K562 (cell line): Measurements from ENCODE around the gene PDPK1. TPM values are rescaled to one million over a fixed set of nuclear protein-coding genes. Genes with fewer than 3 reads are reported as not detected.

Experiments used
- ATAC-seq: fragments of 200-7000 bp; cut with Tn5 transposase; 3 replicates; pipeline ENCODE4 v1.9.1; 2020; ENCODE audit warnings: moderate library complexity
- BruUV-seq: library from RNA; stranded (reverse); fragments of 400-500 nt; replicated peaks from 2 replicates; lab custom pipeline; 2021; lab: Mats Ljungman, UMichigan
- CTCF ChIA-PET: fragments of 300-600 bp; formaldehyde crosslinking; extraction: SDS; loops from one replicate; lab custom pipeline; 2021; ENCODE audit warnings: low intra/inter-chr PET ratio; lab: Yijun Ruan, JAX
- POLR2A ChIA-PET: fragments of 300-600, 350-650 bp; sonication (Branson Sonifier 250); formaldehyde crosslinking; extraction: SDS; loops from one replicate; lab custom pipeline; 2021; ENCODE audit warnings: antibody characterized with exemption, inconsistent platforms; lab: Yijun Ruan, JAX
- DNase-seq, 4 experiments: peaks; one replicate each; pipeline versions ENCODE4 v3.0.0 to v3.0.0-alpha.2; 2011 to 2018; ENCODE audit warnings: low spot score in 3 of 4, mixed read lengths in 3 of 4; ENCODE audit errors: extremely low read depth in 1 of 4
- FAIRE-seq: peaks from 2 replicates; lab custom pipeline; 2011; peaks lifted over from hg19 to GRCh38; lab: Jason Lieb, UNC
- H2AFZ ChIP-seq: 2 replicates; pipeline ENCODE4 v1.6.0; 2011; ENCODE audit warnings: low read depth, low read length, control low read depth, inconsistent platforms
- H3K27ac ChIP-seq: fragments of 200-600 bp; 3 replicates; pipeline ENCODE4 v1.8.0; 2011; ENCODE audit warnings: low read depth, mild to moderate bottlenecking, control low read depth, inconsistent platforms, low read length, moderate library complexity, mixed read lengths; ENCODE audit errors: extremely low read depth
- H3K27me3 ChIP-seq, 2 experiments: fragments of 300-600 bp in 1 of 2; 2 replicates in 1 of 2; 3 replicates in 1 of 2; pipeline versions ENCODE4 v1.6.0 to v1.8.0; 2011; ENCODE audit warnings: inconsistent platforms in 2 of 2, low read length in 2 of 2, mild to moderate bottlenecking in 1 of 2, mixed read lengths in 1 of 2, moderate library complexity in 1 of 2; ENCODE audit not compliant: control insufficient read depth in 2 of 2, insufficient read depth in 2 of 2
- H3K36me3 ChIP-seq: fragments of 300-600 bp; 3 replicates; pipeline ENCODE4 v1.8.0; 2011; ENCODE audit warnings: mild to moderate bottlenecking, low read length, inconsistent platforms; ENCODE audit not compliant: control insufficient read depth, insufficient read depth
- H3K4me1 ChIP-seq, 2 experiments: fragments of 200-600 bp in 1 of 2; replicated peaks in 1 of 2; 2 replicates in 1 of 2; 3 replicates in 1 of 2; pipeline versions ENCODE4 v1.5.1 to v1.8.0; 2011; ENCODE audit warnings: inconsistent platforms in 2 of 2, low read length in 2 of 2, mild to moderate bottlenecking in 1 of 2, mixed read lengths in 1 of 2, moderate library complexity in 1 of 2; ENCODE audit not compliant: control insufficient read depth in 2 of 2, insufficient read depth in 2 of 2
- H3K4me2 ChIP-seq: 2 replicates; pipeline ENCODE4 v1.6.1; 2011; ENCODE audit warnings: low read length, control low read depth, inconsistent platforms, mixed read lengths; ENCODE audit not compliant: insufficient read depth
- H3K4me3 ChIP-seq: fragments of 200-600 bp; sonication (generic), shearing (Covaris generic); 2 replicates; pipeline ENCODE4 v1.5.1; 2016; ENCODE audit warnings: control low read depth, inconsistent platforms
- H3K79me2 ChIP-seq: fragments of 200-600 bp; 3 replicates; pipeline ENCODE4 v1.8.0; 2011; ENCODE audit warnings: low read length, inconsistent platforms; ENCODE audit not compliant: control insufficient read depth, insufficient read depth
- H3K9ac ChIP-seq, 2 experiments: 2 replicates each; pipeline versions ENCODE4 v1.6.0 to v1.6.1; 2011; ENCODE audit warnings: low read depth in 2 of 2, low read length in 2 of 2, control low read depth in 1 of 2, inconsistent platforms in 1 of 2, mild to moderate bottlenecking in 1 of 2, mixed read lengths in 1 of 2; ENCODE audit not compliant: insufficient read depth in 1 of 2
- H3K9me1 ChIP-seq: one replicate; pipeline ENCODE4 v1.6.0; 2011; ENCODE audit warnings: inconsistent platforms, mild to moderate bottlenecking, low read length, moderate library complexity; ENCODE audit not compliant: control insufficient read depth, insufficient read depth
- H3K9me3 ChIP-seq: replicated peaks from 2 replicates; pipeline ENCODE4 v1.5.1; 2011; ENCODE audit warnings: low read depth, low read length, inconsistent platforms; ENCODE audit not compliant: control insufficient read depth, insufficient read depth
- H4K20me1 ChIP-seq: replicated peaks from 2 replicates; pipeline ENCODE4 v1.6.1; 2011; ENCODE audit warnings: low read length, inconsistent platforms, mixed read lengths; ENCODE audit not compliant: control insufficient read depth, insufficient read depth
- ATF3 ChIP-seq, 2 experiments: fragments of 450-650 bp in 1 of 2; sonication (generic) in 1 of 2; formaldehyde crosslinking in 1 of 2; IDR thresholded peaks in 1 of 2; conservative IDR thresholded peaks in 1 of 2; 2 replicates each; pipeline versions ENCODE4 v1.6.1 to v1.8.1; 2016 to 2023; ENCODE audit warnings: mild to moderate bottlenecking in 2 of 2, moderate library complexity in 2 of 2, inconsistent platforms in 1 of 2, missing genetic modification reagents in 1 of 2
- PHF20 ChIP-seq: fragments of 450-650 bp; IDR thresholded peaks from 2 replicates; pipeline ENCODE4 v1.6.1; 2018; ENCODE audit not compliant: partially characterized antibody
- POLR2B ChIP-seq: fragments of 450-650 bp; IDR thresholded peaks from 2 replicates; pipeline ENCODE4 v1.6.1; 2018; ENCODE audit warnings: low read depth; ENCODE audit not compliant: partially characterized antibody
- PRPF4 ChIP-seq: fragments of 200-400 bp; formaldehyde crosslinking; IDR thresholded peaks from one replicate; pipeline ENCODE4 v1.6.1; 2017; ENCODE audit warnings: low read length, low read depth, mild to moderate bottlenecking; ENCODE audit not compliant: insufficient read depth, poor library complexity, severe bottlenecking
- SMARCE1 ChIP-seq: fragments of 450-650 bp; IDR thresholded peaks from 2 replicates; pipeline ENCODE4 v1.7.1; 2016; ENCODE audit warnings: mild to moderate bottlenecking
- ZBTB33 ChIP-seq: sonication (generic); formaldehyde crosslinking; IDR thresholded peaks from 2 replicates; pipeline ENCODE4 v1.8.1; 2023; ENCODE audit warnings: mild to moderate bottlenecking, missing genetic modification reagents
- WGBS: fragments of 100-300 bp; shearing (Covaris generic); methylation state at CpG from one replicate; pipeline ENCODE4 v1.1.6; 2016; ENCODE audit warnings: low coverage, mixed read lengths; ENCODE audit not compliant: insufficient coverage; ENCODE audit errors: missing lambda C conversion rate; 5-methylcytosine and 5-hydroxymethylcytosine counted together
- in situ Hi-C: fragments of 300-500 bp; cut with MboI; formaldehyde crosslinking; loops from 4 replicates; pipeline ENCODE4 v1.15.0; 2018; ENCODE audit warnings: inconsistent platforms, mixed read lengths
- intact Hi-C: fragments of 100-400 bp; cut with micrococcal nuclease; formaldehyde crosslinking; loops from 2 replicates; pipeline ENCODE4 v1.14.2; 2022
- polyA plus RNA-seq, 8 experiments: library from polyadenylated mRNA; depleted of rRNA in 4 of 8; stranded (reverse) in 5 of 8; unstranded in 3 of 8; fragments of >200 nt; fragmentation: Nextera tagmentation in 2 of 8; fragmentation: Illumina TruSeq in 1 of 8; extraction: Ambion mirVana in 2 of 8; extraction: Trizol in 1 of 8; gene quantifications; 2 replicates each; pipeline versions ENCODE4 v1.2.1 to v1.2.3, GENCODE V29; 2011 to 2014; ENCODE audit warnings: inconsistent platforms in 1 of 8, missing spikeins in 1 of 8
- total RNA-seq, 7 experiments: library from RNA; depleted of rRNA in 6 of 7; stranded (reverse); fragments of >200 nt in 6 of 7; fragmentation: Illumina TruSeq in 2 of 7; extraction: Trizol in 2 of 7; gene quantifications; 2 replicates each; pipeline versions ENCODE4 v1.2.1 to v1.2.3, GENCODE V29; 2011 to 2021; ENCODE audit warnings: low replicate concordance in 1 of 7

Gene PDPK1
- total and polyA plus RNA-seq, 9 of the 15 experiments (the other 6 are each of a cell fraction or from before 2014, with no cell fraction given) = 4.0 to 37.2 (median 18.7) TPM

- TF ChIP-seq POLR2B = no peak
- no peak for TF ChIP-seq ATF3 (IDR thresholded peaks at IDR 0.05)
- no peak for TF ChIP-seq ATF3 (CRISPR knock-in tag; conservative IDR thresholded peaks at IDR 0.05)
- TF ChIP-seq SMARCE1 = no peak
These were observed 42.8 kb upstream of the PDPK1 start (continued) for GRCh38 chr16:2495041-2495440.

- Histone ChIP-seq H3K4me3 (no peak overlapping the region), H3K9me3 (no peaks in the 10 kb centered on the region), H3K79me2 (peaks cover 22% of the 10 kb centered on the region), H3K9ac (peak overlapping the region; percentile 37 to 83; a peak in 3 of 4 replicates), H3K4me2 (peak overlapping the region; percentile 57; the same call in 1 of the 2 replicates), H3K27ac (peak overlapping the region; percentile 47; the same call in 1 of the 3 replicates), H3K36me3 (peaks cover 55% of the 10 kb centered on the region; the same call in 2 of the 3 replicates)
- POLR2A ChIA-PET = interaction anchor here (0.6 to 1.5 kb wide), 3 partner anchors 13 to 505 kb away, joined by 3 to 5 read pairs (median 4); partner anchors contain the start of gene ATP6V0C
- CTCF ChIA-PET = no interaction called here
- WGBS = 96% methylated on average over 48 of the region's 62 CpGs
- no peak for DNase-seq
- no peak for TF ChIP-seq PHF20
- peak; percentile 30 for TF ChIP-seq PRPF4
- peak; percentile 77; the same call in 1 of the 2 replicates for TF ChIP-seq ZBTB33 (CRISPR knock-in tag)
- TF ChIP-seq, all 486 proteins: peak for 2
- Histone ChIP-seq H3K4me1 (peaks cover 17 to 58% of the 10 kb centered on the region in 2 experiments), H2AFZ (no peak overlapping the region), H4K20me1 (peaks cover 6% of the 10 kb centered on the region), H3K27me3 (no peaks in the 10 kb centered on the region), H3K9me1 (no peaks in the 10 kb centered on the region)
- TSS peak; percentile 34 for BruUV-seq
- in situ Hi-C loops = no loop called here
- ATAC-seq = no peak
- intact Hi-C loops = loop anchor here (5.0 kb wide), 1 partner anchor 299 kb away; the partner anchor contains the start of gene CASKIN1
- no peak for FAIRE-seq
These were observed 41.4 kb upstream of the PDPK1 start for GRCh38 chr16:2496223-2497115.
